Measurements from ENCODE around the gene MIF.
"Not testable (repeated sequence)": the region's sequence is repeated elsewhere in the genome, so short reads cannot be mapped to it uniquely, and the experiment has no call there.

MIF gene

GRCh38 chr22:23862103-23862502 is 32.1 kb upstream of the MIF start:
- no peak for TF ChIP-seq BACH2 (CRISPR knock-in tag; IDR thresholded peaks at IDR 0.05; ENCODE audit: borderline replicate concordance)
- ATAC-seq: peak; percentile 40

- not testable (repeated sequence) for ATAC-seq
These were observed 29.6 kb upstream of the MIF start for GRCh38 chr22:23864499-23865154.

GRCh38 chr22:23868580-23868979 is 25.6 kb upstream of the MIF start:
- TF ChIP-seq TSHZ2 (CRISPR knock-in tag; IDR thresholded peaks at IDR 0.05) (no peak), ARNTL (CRISPR knock-in tag; IDR thresholded peaks at IDR 0.05; ENCODE audit: borderline replicate concordance, low read depth) (no peak), BACH2 (CRISPR knock-in tag; IDR thresholded peaks at IDR 0.05; ENCODE audit: borderline replicate concordance) (no peak), TOX (CRISPR knock-in tag; IDR thresholded peaks at IDR 0.05; ENCODE audit: borderline replicate concordance) (no peak), ZFP3 (CRISPR knock-in tag; IDR thresholded peaks at IDR 0.05) (no peak), CSRNP3 (CRISPR knock-in tag; IDR thresholded peaks at IDR 0.05) (no peak), OSR1 (CRISPR knock-in tag; IDR thresholded peaks at IDR 0.05) (no peak), PPARA (CRISPR knock-in tag; IDR thresholded peaks at IDR 0.05; ENCODE audit: borderline replicate concordance) (no peak), ZNF70 (CRISPR knock-in tag; IDR thresholded peaks at IDR 0.05) (no peak), ZNF8 (CRISPR knock-in tag; IDR thresholded peaks at IDR 0.05) (no peak), RARB (CRISPR knock-in tag; IDR thresholded peaks at IDR 0.05) (no peak), TCF4 (CRISPR knock-in tag; IDR thresholded peaks at IDR 0.05; ENCODE audit: borderline replicate concordance) (no peak), POU6F1 (CRISPR knock-in tag; IDR thresholded peaks at IDR 0.05; ENCODE audit: borderline replicate concordance, low read depth) (no peak), PATZ1 (CRISPR knock-in tag; IDR thresholded peaks at IDR 0.05; ENCODE audit: borderline replicate concordance) (no peak), ZC3H10 (CRISPR knock-in tag; IDR thresholded peaks at IDR 0.05) (no peak), ESRRG (CRISPR knock-in tag; IDR thresholded peaks at IDR 0.05) (no peak), SNAI2 (CRISPR knock-in tag; IDR thresholded peaks at IDR 0.05) (no peak), ISL1 (CRISPR knock-in tag; IDR thresholded peaks at IDR 0.05) (no peak)
- no peak for ATAC-seq

GRCh38 chr22:23874871-23875270 is 19.3 kb upstream of the MIF start:
- TF ChIP-seq ISL1 (CRISPR knock-in tag; IDR thresholded peaks at IDR 0.05) (no peak), TCF4 (CRISPR knock-in tag; IDR thresholded peaks at IDR 0.05; ENCODE audit: borderline replicate concordance) (no peak), CREB5 (CRISPR knock-in tag; IDR thresholded peaks at IDR 0.05; ENCODE audit: low read depth) (no peak), RARB (CRISPR knock-in tag; IDR thresholded peaks at IDR 0.05) (no peak), CSDC2 (CRISPR knock-in tag; IDR thresholded peaks at IDR 0.05) (no peak), BACH2 (CRISPR knock-in tag; IDR thresholded peaks at IDR 0.05; ENCODE audit: borderline replicate concordance) (no peak), TSHZ2 (CRISPR knock-in tag; IDR thresholded peaks at IDR 0.05) (no peak), ZFP3 (CRISPR knock-in tag; IDR thresholded peaks at IDR 0.05) (no peak), PPARA (CRISPR knock-in tag; IDR thresholded peaks at IDR 0.05; ENCODE audit: borderline replicate concordance) (no peak), TOX (CRISPR knock-in tag; IDR thresholded peaks at IDR 0.05; ENCODE audit: borderline replicate concordance) (no peak), ESRRG (CRISPR knock-in tag; IDR thresholded peaks at IDR 0.05) (no peak), SNAI2 (CRISPR knock-in tag; IDR thresholded peaks at IDR 0.05) (no peak)
- no peak for ATAC-seq

Data from SK-N-SH treated with all-trans-retinoic acid at 6 μM for 48 hours (cell line).